SKM-1 treated with dmso at 0.1 percent for 144 hours (cell line): ENCODE results near the gene PARD3.
A peak's percentile ranks its signal among the peaks of the same experiment; 100 is the strongest.
"Not testable (repeated sequence)": the region's sequence is repeated elsewhere in the genome, so short reads cannot be mapped to it uniquely, and the experiment has no call there.

Experiments
- DNase-seq: peaks from one replicate; lab custom pipeline; 2025; ENCODE audit not compliant: unreplicated experiment; lab: John Stamatoyannopoulos, UW

PARD3 gene

GRCh38 chr10:34800624-34801023 lies 14.5 kb downstream of the PARD3 start:
- no peak for DNase-seq

- no peak for DNase-seq
Observed at GRCh38 chr10:34798654-34799053, 16.4 kb downstream of the PARD3 start.

GRCh38 chr10:34797155-34797554 lies 17.9 kb downstream of the PARD3 start:
- DNase-seq, result no peak

- no peak for DNase-seq
Observed at GRCh38 chr10:34796133-34796532, 19.0 kb downstream of the PARD3 start.

GRCh38 chr10:34795334-34795733 lies 19.8 kb downstream of the PARD3 start:
- DNase-seq, result no peak

- no peak for DNase-seq
Observed at GRCh38 chr10:34794835-34795234, 20.3 kb downstream of the PARD3 start.

- not testable (repeated sequence) for DNase-seq
Observed at GRCh38 chr10:34793581-34793980, 21.5 kb downstream of the PARD3 start.

GRCh38 chr10:34792881-34793280 lies 22.2 kb downstream of the PARD3 start:
- no peak for DNase-seq

GRCh38 chr10:34791947-34792346 lies 23.1 kb downstream of the PARD3 start:
- DNase-seq, result no peak

GRCh38 chr10:34791228-34791627 lies 23.9 kb downstream of the PARD3 start:
- DNase-seq, result no peak

GRCh38 chr10:34789966-34790506 lies 25.1 kb downstream of the PARD3 start:
- no peak for DNase-seq

GRCh38 chr10:34786464-34786863 lies 28.6 kb downstream of the PARD3 start:
- DNase-seq, result no peak

- DNase-seq, result no peak
Observed at GRCh38 chr10:34781711-34782110, 33.4 kb downstream of the PARD3 start.

- peak; percentile 44 for DNase-seq
Observed at GRCh38 chr10:34780818-34781380, 34.2 kb downstream of the PARD3 start.

- DNase-seq, result no peak
Observed at GRCh38 chr10:34778237-34778636, 36.9 kb downstream of the PARD3 start.

GRCh38 chr10:34776090-34776690 lies 38.9 kb downstream of the PARD3 start:
- DNase-seq, result no peak

GRCh38 chr10:34775044-34775637 lies 40.0 kb downstream of the PARD3 start:
- DNase-seq, result no peak

GRCh38 chr10:34773636-34774630 lies 41.2 kb downstream of the PARD3 start:
- no peak for DNase-seq

GRCh38 chr10:34771525-34771924 lies 43.6 kb downstream of the PARD3 start:
- no peak for DNase-seq

- no peak for DNase-seq
Observed at GRCh38 chr10:34771106-34771505, 44.0 kb downstream of the PARD3 start.

GRCh38 chr10:34769899-34770298 lies 45.2 kb downstream of the PARD3 start:
- DNase-seq, result no peak
